HepG2 (cell line): ENCODE data around the gene ZFHX3. TPM values are rescaled to one million over a fixed set of nuclear protein-coding genes. Genes with fewer than 3 reads are reported as not detected.

Source experiments
- CREB1 ChIP-seq, 2 experiments: fragments of 450-650 bp in 1 of 2; IDR thresholded peaks; 2 replicates each; pipeline ENCODE4 v1.6.1; 2016 to 2017; ENCODE audit warnings: control low read depth in 1 of 2, mild to moderate bottlenecking in 1 of 2, missing compliant biosample characterization in 1 of 2, missing genetic modification characterization in 1 of 2
- FOXA1 ChIP-seq, 2 experiments: fragments of 450-650 bp in 1 of 2; sonication (generic) in 1 of 2; formaldehyde crosslinking in 1 of 2; IDR thresholded peaks; 2 replicates each; pipeline versions ENCODE4 v1.4.0 to v1.6.1; 2016 to 2020; ENCODE audit warnings: missing genetic modification reagents in 1 of 2
- KAT8 ChIP-seq: IDR thresholded peaks from 2 replicates; pipeline ENCODE4 v1.6.1; 2016; ENCODE audit warnings: missing genetic modification reagents, missing compliant biosample characterization
- KLF6 ChIP-seq: IDR thresholded peaks from 2 replicates; pipeline ENCODE4 v1.8.0; 2016; ENCODE audit warnings: missing biosample characterization, missing genetic modification reagents
- PCBP1 ChIP-seq: fragments of 200-400 bp; formaldehyde crosslinking; IDR thresholded peaks from 2 replicates; pipeline ENCODE4 v1.6.1; 2017; ENCODE audit warnings: mild to moderate bottlenecking, low read depth, low read length, borderline replicate concordance
- RBAK ChIP-seq: sonication (generic); formaldehyde crosslinking; IDR thresholded peaks from 2 replicates; pipeline ENCODE4 v1.5.1; 2020; ENCODE audit warnings: mild to moderate bottlenecking, missing genetic modification reagents
- REST ChIP-seq, 2 experiments: IDR thresholded peaks; 2 replicates each; pipeline ENCODE4 v1.6.1; 2011 to 2012; ENCODE audit warnings: low read length in 2 of 2, borderline replicate concordance in 1 of 2, low read depth in 1 of 2, mild to moderate bottlenecking in 1 of 2, moderate library complexity in 1 of 2
- SKIL ChIP-seq: sonication (generic); formaldehyde crosslinking; IDR thresholded peaks from 2 replicates; pipeline ENCODE4 v1.8.0; 2022; ENCODE audit warnings: missing genetic modification reagents, mild to moderate bottlenecking, moderate library complexity, borderline replicate concordance
- SOX6 ChIP-seq, 2 experiments: fragments of 450-650 bp in 1 of 2; sonication (generic) in 1 of 2; formaldehyde crosslinking in 1 of 2; IDR thresholded peaks; 2 replicates each; pipeline versions ENCODE4 v1.4.0 to v1.6.1; 2017 to 2020; ENCODE audit warnings: antibody characterized with exemption in 1 of 2, mild to moderate bottlenecking in 1 of 2, missing genetic modification reagents in 1 of 2
- TBX2 ChIP-seq: sonication (generic); formaldehyde crosslinking; IDR thresholded peaks from 2 replicates; pipeline ENCODE4 v1.5.0; 2020; ENCODE audit warnings: missing genetic modification reagents, mild to moderate bottlenecking, borderline replicate concordance
- TBX3 ChIP-seq: fragments of 450-650 bp; IDR thresholded peaks from 2 replicates; pipeline ENCODE4 v1.6.1; 2017; ENCODE audit warnings: antibody characterized with exemption, mild to moderate bottlenecking, inconsistent platforms, borderline replicate concordance
- ZBTB39 ChIP-seq: sonication (generic); formaldehyde crosslinking; IDR thresholded peaks from 2 replicates; pipeline ENCODE4 v1.5.0; 2020; ENCODE audit warnings: missing genetic modification reagents
- ZNF282 ChIP-seq: fragments of 450-650 bp; IDR thresholded peaks from 2 replicates; pipeline ENCODE4 v1.6.1; 2018; ENCODE audit not compliant: partially characterized antibody
- ZNF572 ChIP-seq: sonication (generic); formaldehyde crosslinking; IDR thresholded peaks from 2 replicates; pipeline ENCODE4 v1.5.1; 2020; ENCODE audit warnings: mild to moderate bottlenecking, missing genetic modification reagents
- ZNF652 ChIP-seq: IDR thresholded peaks from 2 replicates; pipeline ENCODE4 v1.6.1; 2016; ENCODE audit warnings: low read depth, borderline replicate concordance
- ZNF678 ChIP-seq: sonication (generic); formaldehyde crosslinking; IDR thresholded peaks from 2 replicates; pipeline ENCODE4 v1.4.0; 2020; ENCODE audit warnings: mild to moderate bottlenecking, missing genetic modification reagents
- ZNF703 ChIP-seq: sonication (generic); formaldehyde crosslinking; IDR thresholded peaks from 2 replicates; pipeline ENCODE4 v1.5.1; 2020; ENCODE audit warnings: missing genetic modification reagents, mild to moderate bottlenecking, moderate library complexity, borderline replicate concordance
- polyA plus RNA-seq, 8 experiments: library from polyadenylated mRNA; depleted of rRNA in 3 of 8; stranded (reverse) in 7 of 8; unstranded in 1 of 8; fragments of >200 nt; fragmentation: Illumina TruSeq in 4 of 8; extraction: Trizol in 4 of 8; gene quantifications; 2 replicates each; pipeline versions ENCODE4 v1.2.1 to v1.2.3, GENCODE V29; 2011 to 2016; ENCODE audit warnings: low read depth in 4 of 8, missing spikeins in 1 of 8, mixed read lengths in 1 of 8; ENCODE audit not compliant: insufficient read depth in 1 of 8
- total RNA-seq, 5 experiments: library from RNA; depleted of rRNA; stranded (reverse); fragments of >200 nt; fragmentation: Illumina TruSeq; extraction: Trizol; gene quantifications; 2 replicates each; pipeline ENCODE4 v1.2.3, GENCODE V29; 2016; ENCODE audit warnings: low read depth in 1 of 5
- TF ChIP-seq, protein P1 (sequence below): sonication (generic); formaldehyde crosslinking; IDR thresholded peaks from 2 replicates; pipeline ENCODE4 v1.5.1; 2020; ENCODE audit warnings: missing genetic modification reagents, mild to moderate bottlenecking, borderline replicate concordance

Gene ZFHX3
- total and polyA plus RNA-seq, 2 of the 13 experiments (the other 11 are each of a cell fraction or from before 2014, with no cell fraction given), result 5.0 to 6.0 TPM

- TF ChIP-seq REST (IDR thresholded peaks at IDR 0.05; ENCODE audit: borderline replicate concordance in 1 of 2, low read depth in 1 of 2, low read length in 2 of 2) (peak in 1 of 2 experiments; percentile 57; a peak in 1 of 4 replicates), ZNF703 (peak; percentile 87; the same call in 1 of the 2 replicates), KLF6 (CRISPR knock-in tag) (no peak), ZNF652 (CRISPR knock-in tag) (0 out of 2 replicates have a peak, but pooled peaks have one; percentile 21), TBX2 (CRISPR knock-in tag) (peak; percentile 98), KAT8 (CRISPR knock-in tag) (peak; percentile 56), ZNF678 (CRISPR knock-in tag) (no peak), ZNF282 (no peak), TBX3 (peak; percentile 81), RBAK (0 out of 2 replicates have a peak, but pooled peaks have one; percentile 16), CREB1 (IDR thresholded peaks at IDR 0.05) (0 out of 2 replicates have a peak, but pooled peaks have one; percentile 17), CREB1 (CRISPR knock-in tag; IDR thresholded peaks at IDR 0.05) (peak; percentile 87), SKIL (CRISPR knock-in tag) (peak; percentile 78; the same call in 1 of the 2 replicates), SOX6 (IDR thresholded peaks at IDR 0.05) (no peak), SOX6 (CRISPR knock-in tag; IDR thresholded peaks at IDR 0.05) (peak; percentile 98), ZNF572 (CRISPR knock-in tag) (0 out of 2 replicates have a peak, but pooled peaks have one; percentile 22), FOXA1 (IDR thresholded peaks at IDR 0.05) (peak; percentile 64; the same call in 1 of the 2 replicates), FOXA1 (CRISPR knock-in tag; IDR thresholded peaks at IDR 0.05) (peak; percentile 98), PCBP1 (no peak), ZBTB39 (CRISPR knock-in tag) (peak; percentile 80)
- TF ChIP-seq, protein P1, sequence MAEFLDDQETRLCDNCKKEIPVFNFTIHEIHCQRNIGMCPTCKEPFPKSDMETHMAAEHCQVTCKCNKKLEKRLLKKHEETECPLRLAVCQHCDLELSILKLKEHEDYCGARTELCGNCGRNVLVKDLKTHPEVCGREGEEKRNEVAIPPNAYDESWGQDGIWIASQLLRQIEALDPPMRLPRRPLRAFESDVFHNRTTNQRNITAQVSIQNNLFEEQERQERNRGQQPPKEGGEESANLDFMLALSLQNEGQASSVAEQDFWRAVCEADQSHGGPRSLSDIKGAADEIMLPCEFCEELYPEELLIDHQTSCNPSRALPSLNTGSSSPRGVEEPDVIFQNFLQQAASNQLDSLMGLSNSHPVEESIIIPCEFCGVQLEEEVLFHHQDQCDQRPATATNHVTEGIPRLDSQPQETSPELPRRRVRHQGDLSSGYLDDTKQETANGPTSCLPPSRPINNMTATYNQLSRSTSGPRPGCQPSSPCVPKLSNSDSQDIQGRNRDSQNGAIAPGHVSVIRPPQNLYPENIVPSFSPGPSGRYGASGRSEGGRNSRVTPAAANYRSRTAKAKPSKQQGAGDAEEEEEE (CRISPR knock-in tag), result no peak
Observed at GRCh38 chr16:72924927-72925630, 122.8 kb downstream of the ZFHX3 start (continued).
